B cell (primary cell): ENCODE measurements around the gene STAT2. TPM values are rescaled to one million over a fixed set of nuclear protein-coding genes. Genes with fewer than 3 reads are reported as not detected.

Experiments
- ATAC-seq: fragments of 200-7000 bp; cut with Tn5 transposase; one replicate; pipeline ENCODE4 v1.10.0; 2021; ENCODE audit warnings: low read depth, mild to moderate bottlenecking, moderate number of reproducible peaks, moderate library complexity
- CTCF ChIA-PET: fragments of 350-600 bp; sonication (Branson Sonifier 250); formaldehyde crosslinking; loops from one replicate; lab custom pipeline; 2021; ENCODE audit warnings: antibody characterized with exemption, inconsistent platforms; lab: Charles Lee
- POLR2A ChIA-PET: fragments of 350-600 bp; sonication (Branson Sonifier 250); formaldehyde crosslinking; loops from one replicate; lab custom pipeline; 2021; ENCODE audit warnings: antibody characterized with exemption; lab: Charles Lee
- DNase-seq: peaks from one replicate; pipeline ENCODE4 v3.0.0; 2013
- H2AFZ ChIP-seq: 2 replicates; pipeline ENCODE4 v1.6.1; 2012; ENCODE audit warnings: mild to moderate bottlenecking, low read depth, low read length; ENCODE audit not compliant: insufficient read depth, poor library complexity, severe bottlenecking
- H3K27ac ChIP-seq, 2 donors: 1 replicate in 1 of 2; 2 replicates in 1 of 2; pipeline ENCODE4 v1.5.1; 2012 to 2013; ENCODE audit warnings: low read length in 2 of 2, mild to moderate bottlenecking in 2 of 2, moderate library complexity in 1 of 2
- H3K27me3 ChIP-seq, 4 experiments: fragments of 200-600 bp in 1 of 4; sonication (generic) in 1 of 4; replicated peaks in 1 of 4; 1 replicate in 2 of 4; 2 replicates in 2 of 4; pipeline versions ENCODE4 v1.6.1 to v1.7.0; 2013 to 2016; ENCODE audit warnings: low read length in 3 of 4, mild to moderate bottlenecking in 2 of 4, mixed read lengths in 1 of 4, moderate library complexity in 1 of 4; ENCODE audit not compliant: insufficient read depth in 4 of 4, control insufficient read depth in 3 of 4; ENCODE audit errors: control extremely low read depth in 1 of 4
- H3K36me3 ChIP-seq, 2 experiments: replicated peaks in 1 of 2; 1 replicate in 1 of 2; 2 replicates in 1 of 2; pipeline versions ENCODE4 v1.6.1 to v1.7.1; 2013; ENCODE audit warnings: low read length in 1 of 2; ENCODE audit not compliant: insufficient read depth in 2 of 2, control insufficient read depth in 1 of 2; ENCODE audit errors: control extremely low read depth in 1 of 2, extremely low read depth in 1 of 2
- H3K4me1 ChIP-seq, 2 donors: fragments of 200-600 bp in 1 of 2; sonication (generic) in 1 of 2; 1 replicate in 1 of 2; 2 replicates in 1 of 2; pipeline versions ENCODE4 v1.5.1 to v1.6.1; 2013 to 2017; ENCODE audit warnings: low read length in 2 of 2; ENCODE audit not compliant: control insufficient read depth in 2 of 2, insufficient read depth in 2 of 2
- H3K4me2 ChIP-seq: replicated peaks from 2 replicates; pipeline ENCODE3; 2012; ENCODE audit warnings: mild to moderate bottlenecking, low read depth, low read length; ENCODE audit not compliant: poor library complexity, severe bottlenecking
- H3K4me3 ChIP-seq, 5 experiments: fragments of 200-600 bp in 1 of 5; sonication (generic) in 1 of 5; 1 replicate in 3 of 5; 2 replicates in 2 of 5; pipeline versions ENCODE4 v1.5.1 to v1.7.0; 2011 to 2016; ENCODE audit warnings: low read length in 4 of 5, mild to moderate bottlenecking in 4 of 5, low read depth in 2 of 5, control low read depth in 1 of 5, moderate library complexity in 1 of 5; ENCODE audit not compliant: insufficient read depth in 1 of 5; ENCODE audit errors: control extremely low read depth in 1 of 5, extremely low read depth in 1 of 5
- H3K79me2 ChIP-seq: fragments of 200-600 bp; sonication (generic); one replicate; pipeline ENCODE4 v1.6.0; 2016; ENCODE audit warnings: low read length; ENCODE audit not compliant: control insufficient read depth, insufficient read depth
- H3K9ac ChIP-seq: fragments of 200-600 bp; sonication (generic); 2 replicates; pipeline ENCODE4 v1.6.1; 2017; ENCODE audit warnings: mild to moderate bottlenecking, low read length, moderate library complexity
- H3K9me3 ChIP-seq, 3 donors: one replicate each; pipeline versions ENCODE4 v1.6.1 to v1.7.1; 2013; ENCODE audit warnings: low read length in 2 of 3; ENCODE audit not compliant: control insufficient read depth in 2 of 3, insufficient read depth in 1 of 3; ENCODE audit errors: control extremely low read depth in 1 of 3
- H4K20me1 ChIP-seq: 2 replicates; pipeline ENCODE4 v1.6.0; 2012; ENCODE audit warnings: mild to moderate bottlenecking, low read length; ENCODE audit not compliant: insufficient read depth, control insufficient read depth, poor library complexity, severe bottlenecking
- H3K27ac Mint-ChIP-seq: one replicate; pipeline ENCODE4 v1.8.0; 2021; ENCODE audit warnings: mixed read lengths
- H3K27me3 Mint-ChIP-seq: one replicate; pipeline ENCODE4 v1.8.0; 2021; ENCODE audit warnings: mixed read lengths
- H3K4me1 Mint-ChIP-seq: one replicate; pipeline ENCODE4 v1.8.0; 2021; ENCODE audit warnings: mixed read lengths
- H3K4me3 Mint-ChIP-seq: one replicate; pipeline ENCODE4 v1.8.0; 2021; ENCODE audit warnings: mixed read lengths
- H3K9me3 Mint-ChIP-seq: one replicate; pipeline ENCODE4 v1.8.0; 2022; ENCODE audit warnings: mixed read lengths; ENCODE audit not compliant: insufficient read depth
- CTCF ChIP-seq: fragments of 200-600 bp; IDR thresholded peaks from one replicate; pipeline ENCODE4 v1.8.0; 2022; ENCODE audit warnings: antibody characterized with exemption, mild to moderate bottlenecking
- EZH2 ChIP-seq: IDR thresholded peaks from 2 replicates; pipeline ENCODE4 v1.6.1; 2012; ENCODE audit warnings: borderline replicate concordance, low read depth, mild to moderate bottlenecking, moderate library complexity, low read length; ENCODE audit not compliant: insufficient read depth, poor library complexity, severe bottlenecking
- WGBS: methylation state at CpG from one replicate; pipeline ENCODE4 v1.1.5; 2013; ENCODE audit warnings: missing lambda C conversion rate; ENCODE audit not compliant: insufficient coverage; 5-methylcytosine and 5-hydroxymethylcytosine counted together
- intact Hi-C: fragments of 100-400 bp; cut with micrococcal nuclease; formaldehyde crosslinking; loops from one replicate; pipeline ENCODE4 v1.10.0; 2022
- polyA plus RNA-seq: library from polyadenylated mRNA; depleted of rRNA; stranded (reverse); fragments of >200 nt; gene quantifications from 2 replicates; pipeline ENCODE4 v1.2.3, GENCODE V29; 2012
- total RNA-seq, 2 donors: library from RNA; stranded (reverse); fragments of 120-200 nt in 1 of 2; gene quantifications; 1 replicate in 1 of 2; 2 replicates in 1 of 2; pipeline versions ENCODE4 v1.2.3 to v1.2.4, GENCODE V29; 2013 to 2022

The STAT2 gene
- total and polyA plus RNA-seq, 2 donors (not counting 1 experiment from before 2014, with no cell fraction given) = 261 to 298 TPM

GRCh38 chr12:56362130-56363059 lies 2.5 kb upstream of the STAT2 start, which contains the start of gene APOF:
Gene APOF (minus strand): TSS chr12:56362857. CDS start chr12:56362745, 112 bp downstream.
- POLR2A ChIA-PET = interaction anchor here (0.5 to 3.9 kb wide), 3 partner anchors 12 to 265 kb away, joined by 3 to 19 read pairs (median 3); partner anchors contain the start of gene CNPY2
- H3K9ac ChIP-seq = no peak within 1 kb of the TSS
- H3K79me2 ChIP-seq = peaks cover 29% of the 10 kb centered on the region
- no peaks in the 10 kb centered on the region for H4K20me1 ChIP-seq
- Mint-ChIP-seq H3K9me3 (no peaks in the 10 kb centered on the region), H3K4me3 (peak within 1 kb of the TSS; percentile 89), H3K27ac (peak within 1 kb of the TSS; percentile 38), H3K4me1 (peaks cover 26% of the 10 kb centered on the region), H3K27me3 (no peaks in the 10 kb centered on the region)
- H3K27ac ChIP-seq = no peak within 1 kb of the TSS
- no peaks in the 10 kb centered on the region for H3K27me3 ChIP-seq
- no peak for DNase-seq
- WGBS = 80% methylated on average over 7 of the region's 10 CpGs
- intact Hi-C loops = loop anchor here (10.0 kb wide), 1 partner anchor 272 kb away; the partner anchor contains the start of gene BAZ2A
- H3K4me2 ChIP-seq = no peak within 1 kb of the TSS
- no peaks in the 10 kb centered on the region for H3K9me3 ChIP-seq
- no peak for ATAC-seq
- no peak within 1 kb of the TSS for H3K4me3 ChIP-seq
- H3K4me1 ChIP-seq = peaks cover 15 to 24% of the 10 kb centered on the region in 2 donors
- H3K36me3 ChIP-seq = no peaks in the 10 kb centered on the region
- CTCF ChIA-PET = interaction anchor here (0.8 to 5.5 kb wide), 3 partner anchors 15 to 101 kb away, joined by 3 to 59 read pairs (median 10); partner anchors contain the start of gene CNPY2
- H2AFZ ChIP-seq = no peak within 1 kb of the TSS
- TF ChIP-seq EZH2 (no peak), CTCF (no peak)
